HG03045 (cell line): ENCODE data around the gene BNIP5.
"Not testable (repeated sequence)": the region's sequence is repeated elsewhere in the genome, so short reads cannot be mapped to it uniquely, and the experiment has no call there.

Experiments used
- ATAC-seq: cut with Tn5 transposase; IDR thresholded peaks from one replicate; pipeline ENCODE4 v1.9.1; 2021; ENCODE audit warnings: mild to moderate bottlenecking, moderate library complexity; ENCODE audit not compliant: unreplicated experiment

The BNIP5 gene

GRCh38 chr6:36345681-36346466, 9.2 kb upstream of the BNIP5 start:
- ATAC-seq: no peak

- no peak for ATAC-seq
Measured at GRCh38 chr6:36343109-36343680, 6.5 kb upstream of the BNIP5 start.

- no peak for ATAC-seq
Measured at GRCh38 chr6:36340618-36341454, 4.1 kb upstream of the BNIP5 start.

GRCh38 chr6:36340306-36340617, 3.6 kb upstream of the BNIP5 start:
- ATAC-seq: no peak

- no peak for ATAC-seq
Measured at GRCh38 chr6:36339146-36339545, 2.5 kb upstream of the BNIP5 start.

GRCh38 chr6:36338223-36338622, 1.5 kb upstream of the BNIP5 start:
- ATAC-seq: not testable (repeated sequence)

- no peak for ATAC-seq
Measured at GRCh38 chr6:36337814-36338213, 1.1 kb upstream of the BNIP5 start.

- ATAC-seq: no peak
Measured at GRCh38 chr6:36336208-36336710, 429 bp downstream of the BNIP5 start.

GRCh38 chr6:36335465-36336207, 1.1 kb downstream of the BNIP5 start:
- no peak for ATAC-seq

GRCh38 chr6:36334832-36335459, 1.7 kb downstream of the BNIP5 start:
- ATAC-seq: no peak

- no peak for ATAC-seq
Measured at GRCh38 chr6:36333931-36334725, 2.6 kb downstream of the BNIP5 start.

- no peak for ATAC-seq
Measured at GRCh38 chr6:36333171-36333895, 3.4 kb downstream of the BNIP5 start.

GRCh38 chr6:36331381-36331780, 5.3 kb downstream of the BNIP5 start:
- ATAC-seq: no peak

GRCh38 chr6:36330366-36330765, 6.3 kb downstream of the BNIP5 start:
- no peak for ATAC-seq

- ATAC-seq: no peak
Measured at GRCh38 chr6:36329798-36330291, 6.8 kb downstream of the BNIP5 start.

- no peak for ATAC-seq
Measured at GRCh38 chr6:36328600-36328999, 8.1 kb downstream of the BNIP5 start.

- no peak for ATAC-seq
Measured at GRCh38 chr6:36327919-36328236, 8.8 kb downstream of the BNIP5 start.

- ATAC-seq: no peak
Measured at GRCh38 chr6:36327226-36327918, 9.3 kb downstream of the BNIP5 start.
